ENCODE measurements around the gene MMP28. TPM values are rescaled to one million over a fixed set of nuclear protein-coding genes. Genes with fewer than 3 reads are reported as not detected.

Gene MMP28
- total RNA-seq, 1 donor from 2014 or later, result 10.6 TPM

GRCh38 chr17:35749560-35750412, 45.7 kb downstream of the MMP28 start:
- H3K9me3 Mint-ChIP-seq (ENCODE audit: unreplicated experiment), result no peaks in the 10 kb centered on the region
- H3K27me3 Mint-ChIP-seq (ENCODE audit: unreplicated experiment), result peaks cover 10% of the 10 kb centered on the region
- H3K36me3 Mint-ChIP-seq (ENCODE audit: low read depth, unreplicated experiment), result no peaks in the 10 kb centered on the region
- peaks cover 4% of the 10 kb centered on the region for H3K4me1 Mint-ChIP-seq (ENCODE audit: unreplicated experiment)
- no peak overlapping the region for H3K27ac Mint-ChIP-seq (ENCODE audit: unreplicated experiment)
- no peak overlapping the region for H3K4me3 Mint-ChIP-seq (ENCODE audit: unreplicated experiment)
- no peak for DNase-seq (ENCODE audit: low spot score)
- TF ChIP-seq CTCF (IDR thresholded peaks at IDR 0.05; ENCODE audit: unreplicated experiment), result no peak

- no peak for TF ChIP-seq CTCF (IDR thresholded peaks at IDR 0.05; ENCODE audit: unreplicated experiment)
- peaks cover 10% of the 10 kb centered on the region for H3K27me3 Mint-ChIP-seq (ENCODE audit: unreplicated experiment)
- no peak overlapping the region for H3K27ac Mint-ChIP-seq (ENCODE audit: unreplicated experiment)
- H3K4me1 Mint-ChIP-seq (ENCODE audit: unreplicated experiment), result peaks cover 4% of the 10 kb centered on the region
- no peak for DNase-seq (ENCODE audit: low spot score)
- no peak overlapping the region for H3K4me3 Mint-ChIP-seq (ENCODE audit: unreplicated experiment)
- no peaks in the 10 kb centered on the region for H3K36me3 Mint-ChIP-seq (ENCODE audit: low read depth, unreplicated experiment)
- H3K9me3 Mint-ChIP-seq (ENCODE audit: unreplicated experiment), result no peaks in the 10 kb centered on the region
Measured at GRCh38 chr17:35748979-35749378, 46.5 kb downstream of the MMP28 start.

GRCh38 chr17:35748341-35748841, 47.0 kb downstream of the MMP28 start:
- Mint-ChIP-seq H3K36me3 (ENCODE audit: low read depth, unreplicated experiment) (no peaks in the 10 kb centered on the region), H3K4me3 (ENCODE audit: unreplicated experiment) (no peak overlapping the region), H3K27me3 (ENCODE audit: unreplicated experiment) (peaks cover 10% of the 10 kb centered on the region), H3K27ac (ENCODE audit: unreplicated experiment) (no peak overlapping the region), H3K9me3 (ENCODE audit: unreplicated experiment) (no peaks in the 10 kb centered on the region), H3K4me1 (ENCODE audit: unreplicated experiment) (peaks cover 4% of the 10 kb centered on the region)
- DNase-seq (ENCODE audit: low spot score), result no peak
- TF ChIP-seq CTCF (IDR thresholded peaks at IDR 0.05; ENCODE audit: unreplicated experiment), result no peak

DNA sequence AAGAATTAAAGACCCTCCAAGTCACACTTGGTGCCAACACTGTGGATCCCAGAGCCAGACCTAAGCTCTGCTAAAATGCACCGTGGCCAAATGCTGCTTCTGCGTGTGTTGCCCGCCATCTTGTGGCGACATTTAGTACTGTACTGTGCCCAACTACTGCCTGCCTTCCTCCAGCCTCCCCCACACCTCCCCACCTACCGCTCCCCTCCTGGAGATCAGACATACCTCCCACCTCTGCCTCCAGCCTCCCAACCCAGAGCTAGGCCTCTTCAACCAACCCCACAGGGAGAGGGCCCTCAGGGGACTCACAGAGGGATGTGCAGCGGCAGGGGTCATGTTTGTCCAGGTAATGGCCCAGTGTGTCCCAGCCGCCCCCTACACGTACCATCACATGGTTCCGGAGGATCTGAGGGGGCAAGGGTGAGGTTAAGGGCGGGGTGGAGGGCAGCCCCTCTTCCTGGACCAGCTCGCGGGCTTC, 47.9 kb downstream of the MMP28 start:
- no peak overlapping the region for H3K4me3 Mint-ChIP-seq (ENCODE audit: unreplicated experiment)
- no peak overlapping the region for H3K27ac Mint-ChIP-seq (ENCODE audit: unreplicated experiment)
- TF ChIP-seq CTCF (IDR thresholded peaks at IDR 0.05; ENCODE audit: unreplicated experiment), result peak; percentile 83
- peaks cover 4% of the 10 kb centered on the region for H3K4me1 Mint-ChIP-seq (ENCODE audit: unreplicated experiment)
- no peaks in the 10 kb centered on the region for H3K9me3 Mint-ChIP-seq (ENCODE audit: unreplicated experiment)
- H3K27me3 Mint-ChIP-seq (ENCODE audit: unreplicated experiment), result peaks cover 8% of the 10 kb centered on the region
- no peaks in the 10 kb centered on the region for H3K36me3 Mint-ChIP-seq (ENCODE audit: low read depth, unreplicated experiment)
- DNase-seq (ENCODE audit: low spot score), result peak; percentile 82

DNA sequence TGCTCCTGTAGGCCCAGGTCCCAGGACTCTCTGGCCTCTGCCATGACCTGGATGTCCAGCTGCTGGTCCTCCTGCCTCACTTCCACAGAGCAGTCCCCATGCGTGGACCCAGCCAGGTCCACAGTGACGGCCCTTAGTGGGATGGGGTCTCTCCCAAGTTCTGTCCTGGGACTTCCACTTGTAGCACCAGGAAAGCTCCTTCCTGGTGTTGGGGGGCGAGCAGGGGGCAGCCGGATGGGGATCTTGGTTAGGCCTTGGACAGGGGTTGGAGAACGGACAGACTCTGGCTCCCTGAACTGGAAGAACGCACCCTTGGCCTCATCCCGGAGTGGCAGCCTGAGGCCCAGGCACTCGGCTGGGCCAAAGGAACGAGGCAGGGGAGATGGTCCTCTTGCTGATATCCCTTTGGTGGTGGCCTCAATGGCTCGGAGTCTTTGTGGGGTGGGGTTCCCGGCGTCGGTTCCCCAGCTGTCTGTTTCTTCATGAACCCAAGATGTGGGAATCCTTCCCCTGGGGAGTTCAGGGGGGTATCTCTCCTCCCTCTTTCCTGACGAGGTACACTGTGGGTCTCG, 49.6 kb downstream of the MMP28 start:
- H3K9me3 Mint-ChIP-seq (ENCODE audit: unreplicated experiment), result no peaks in the 10 kb centered on the region
- peaks cover 14% of the 10 kb centered on the region for H3K27me3 Mint-ChIP-seq (ENCODE audit: unreplicated experiment)
- no peak overlapping the region for H3K4me3 Mint-ChIP-seq (ENCODE audit: unreplicated experiment)
- H3K27ac Mint-ChIP-seq (ENCODE audit: unreplicated experiment), result no peak overlapping the region
- no peak for DNase-seq (ENCODE audit: low spot score)
- TF ChIP-seq CTCF (IDR thresholded peaks at IDR 0.05; ENCODE audit: unreplicated experiment), result no peak
- H3K36me3 Mint-ChIP-seq (ENCODE audit: low read depth, unreplicated experiment), result no peaks in the 10 kb centered on the region
- H3K4me1 Mint-ChIP-seq (ENCODE audit: unreplicated experiment), result peaks cover 8% of the 10 kb centered on the region
